Measurements from ENCODE around the gene CCDC93. TPM values are rescaled to one million over a fixed set of nuclear protein-coding genes. Genes with fewer than 3 reads are reported as not detected.

Gene CCDC93
- total RNA-seq, 2 donors from 2014 or later = 34.1 to 39.3 TPM

GRCh38 chr2:117885308-117885707 lies 128.6 kb downstream of the CCDC93 start:
- Mint-ChIP-seq H3K4me3 (no peak overlapping the region), H3K4me1 (ENCODE audit: low read depth) (no peaks in the 10 kb centered on the region), H3K27me3 (ENCODE audit: low read depth) (peaks cover 9% of the 10 kb centered on the region), H3K36me3 (ENCODE audit: insufficient read depth in 2 of 2) (no peaks in the 10 kb centered on the region), H3K27ac (no peak overlapping the region), H3K9me3 (peaks cover 4 to 7% of the 10 kb centered on the region in 2 donors)
- no peak for DNase-seq
- ATAC-seq (replicated peaks in 1 of 2) = no peak

- H3K27me3 Mint-ChIP-seq (ENCODE audit: low read depth) = peaks cover 48% of the 10 kb centered on the region
- H3K4me1 Mint-ChIP-seq (ENCODE audit: low read depth) = no peaks in the 10 kb centered on the region
Observed at GRCh38 chr2:117879003-117879402, 134.9 kb downstream of the CCDC93 start.

GRCh38 chr2:117875786-117876185 lies 138.1 kb downstream of the CCDC93 start:
- H3K4me3 Mint-ChIP-seq = no peak overlapping the region
- no peak overlapping the region for H3K27ac Mint-ChIP-seq
- H3K4me1 Mint-ChIP-seq (ENCODE audit: low read depth) = no peaks in the 10 kb centered on the region
- peaks cover 39% of the 10 kb centered on the region for H3K27me3 Mint-ChIP-seq (ENCODE audit: low read depth)
- peaks cover 0 to 4% of the 10 kb centered on the region in 2 donors for H3K36me3 Mint-ChIP-seq (ENCODE audit: insufficient read depth in 2 of 2)
- peaks cover 0 to 7% of the 10 kb centered on the region in 2 donors for H3K9me3 Mint-ChIP-seq
- DNase-seq = no peak
- ATAC-seq (replicated peaks in 1 of 2) = no peak

More at GRCh38 chr2:117879003-117879402, 134.9 kb downstream of the CCDC93 start:
- ATAC-seq (replicated peaks in 1 of 2) (no peak), DNase-seq (no peak)
- H3K4me3 Mint-ChIP-seq = no peak overlapping the region
- peaks cover 0 to 3% of the 10 kb centered on the region in 2 donors for H3K36me3 Mint-ChIP-seq (ENCODE audit: insufficient read depth in 2 of 2)
- no peak overlapping the region for H3K27ac Mint-ChIP-seq
- H3K9me3 Mint-ChIP-seq = peaks cover 7 to 11% of the 10 kb centered on the region in 2 donors

Other genes with a start within 250 kb of the CCDC93 start
- gene DDX18, start 199.4 kb downstream of the CCDC93 start, total RNA-seq = 100 to 1,000 TPM in 1 of 2 donors, 10 to 100 TPM in 1; 92.4 to 107 TPM
- 10 to 100 TPM; 23.1 to 48.9 TPM for gene INSIG2, start 74.4 kb upstream of the CCDC93 start, total RNA-seq